HepG2 (cell line): ENCODE measurements around the gene CD36. TPM values are rescaled to one million over a fixed set of nuclear protein-coding genes. Genes with fewer than 3 reads are reported as not detected.

Source experiments
- ATAC-seq: fragments of 200-7000 bp; cut with Tn5 transposase; 3 replicates; pipeline ENCODE4 v1.9.1; 2020; ENCODE audit warnings: mild to moderate bottlenecking, moderate library complexity
- BruUV-seq: library from RNA; stranded (reverse); fragments of 400-500 nt; replicated peaks from 2 replicates; lab custom pipeline; 2021; lab: Mats Ljungman, UMichigan
- CTCF ChIA-PET: fragments of 300-600 bp; formaldehyde crosslinking; extraction: SDS; loops from one replicate; lab custom pipeline; 2021; ENCODE audit warnings: low total read pairs, inconsistent platforms, low intra/inter-chr PET ratio; lab: Yijun Ruan, JAX
- POLR2A ChIA-PET: fragments of 350-600 bp; sonication (Branson Sonifier 250); formaldehyde crosslinking; loops from one replicate; lab custom pipeline; 2020; ENCODE audit warnings: antibody characterized with exemption, inconsistent platforms; lab: Yijun Ruan, JAX
- DNase-seq: peaks from one replicate; pipeline ENCODE4 v3.0.0-alpha.2; 2015; ENCODE audit warnings: low spot score
- FAIRE-seq: peaks from 3 replicates; lab custom pipeline; 2011; peaks lifted over from hg19 to GRCh38; lab: Jason Lieb, UNC
- H2AFZ ChIP-seq: one replicate; pipeline ENCODE4 v1.6.1; 2011; ENCODE audit warnings: low read length, inconsistent platforms
- H3K27ac ChIP-seq: fragments of 300-600 bp; 3 replicates; pipeline ENCODE4 v1.8.0; 2011; ENCODE audit warnings: mixed run types, mild to moderate bottlenecking, mixed read lengths, low read length, inconsistent platforms; ENCODE audit not compliant: insufficient read depth; ENCODE audit errors: extremely low read length
- H3K27me3 ChIP-seq, 2 experiments: fragments of 200-600 bp in 1 of 2; 2 replicates in 1 of 2; 3 replicates in 1 of 2; pipeline versions ENCODE4 v1.6.0 to v1.8.0; 2011; ENCODE audit warnings: low read length in 2 of 2, mild to moderate bottlenecking in 2 of 2, moderate library complexity in 2 of 2, inconsistent platforms in 1 of 2; ENCODE audit not compliant: insufficient read depth in 2 of 2, control insufficient read depth in 1 of 2
- H3K36me3 ChIP-seq, 2 experiments: fragments of 200-600 bp in 1 of 2; replicated peaks in 1 of 2; 2 replicates in 1 of 2; 3 replicates in 1 of 2; pipeline versions ENCODE4 v1.5.1 to v1.8.0; 2011; ENCODE audit warnings: low read length in 2 of 2, inconsistent platforms in 1 of 2; ENCODE audit not compliant: insufficient read depth in 2 of 2, control insufficient read depth in 1 of 2
- H3K4me1 ChIP-seq: 2 replicates; pipeline ENCODE4 v1.5.1; 2012; ENCODE audit warnings: low read length, inconsistent platforms; ENCODE audit not compliant: insufficient read depth
- H3K4me2 ChIP-seq: 2 replicates; pipeline ENCODE4 v1.6.0; 2011; ENCODE audit warnings: low read depth, low read length, inconsistent platforms
- H3K4me3 ChIP-seq, 3 experiments: fragments of 200-600 bp in 1 of 3; sonication (generic), shearing (Covaris generic) in 1 of 3; replicated peaks in 1 of 3; 2 replicates each; pipeline ENCODE4 v1.5.1; 2011 to 2016; ENCODE audit warnings: low read length in 3 of 3, inconsistent platforms in 2 of 3, low read depth in 2 of 3, mild to moderate bottlenecking in 2 of 3, control low read depth in 1 of 3, mixed read lengths in 1 of 3; ENCODE audit not compliant: insufficient read depth in 1 of 3
- H3K79me2 ChIP-seq: one replicate; pipeline ENCODE4 v1.6.1; 2011; ENCODE audit warnings: low read length, inconsistent platforms; ENCODE audit not compliant: insufficient read depth
- H3K9ac ChIP-seq: 2 replicates; pipeline ENCODE4 v1.6.0; 2011; ENCODE audit warnings: mild to moderate bottlenecking, low read depth, low read length, inconsistent platforms; ENCODE audit not compliant: insufficient read depth
- H3K9me3 ChIP-seq: 2 replicates; pipeline ENCODE4 v1.5.1; 2012; ENCODE audit warnings: mild to moderate bottlenecking, low read length
- H4K20me1 ChIP-seq: 2 replicates; pipeline ENCODE4 v1.6.0; 2011; ENCODE audit warnings: inconsistent platforms, mild to moderate bottlenecking, low read length, moderate library complexity; ENCODE audit not compliant: insufficient read depth
- GABPA ChIP-seq, 2 experiments: IDR thresholded peaks; 2 replicates each; pipeline ENCODE4 v1.6.1; 2011 to 2016; ENCODE audit warnings: low read depth in 2 of 2, low read length in 1 of 2, missing biosample characterization in 1 of 2, missing genetic modification characterization in 1 of 2
- NCOA2 ChIP-seq: sonication (generic); formaldehyde crosslinking; IDR thresholded peaks from 2 replicates; pipeline ENCODE4 v1.8.0; 2022; ENCODE audit warnings: inconsistent platforms
- RARA ChIP-seq: IDR thresholded peaks from 2 replicates; pipeline ENCODE4 v1.6.1; 2016; ENCODE audit warnings: missing genetic modification reagents, missing compliant biosample characterization
- RBM39 ChIP-seq: fragments of 200-400 bp; formaldehyde crosslinking; IDR thresholded peaks from one replicate; pipeline ENCODE4 v1.6.1; 2018; ENCODE audit warnings: antibody characterized with exemption, mild to moderate bottlenecking, low read depth, low read length; ENCODE audit not compliant: poor library complexity, severe bottlenecking
- REL ChIP-seq: sonication (generic); formaldehyde crosslinking; conservative IDR thresholded peaks from 2 replicates; pipeline ENCODE4 v1.8.0; 2022; ENCODE audit warnings: mild to moderate bottlenecking, missing genetic modification reagents, moderate library complexity
- ZFYVE20 ChIP-seq: sonication (generic); formaldehyde crosslinking; IDR thresholded peaks from 2 replicates; pipeline ENCODE4 v1.8.0; 2023; ENCODE audit warnings: low read depth, mild to moderate bottlenecking, moderate library complexity, missing genetic modification reagents, borderline replicate concordance
- ZNF17 ChIP-seq: sonication (generic); formaldehyde crosslinking; IDR thresholded peaks from 2 replicates; pipeline ENCODE4 v1.5.0; 2020; ENCODE audit warnings: mild to moderate bottlenecking, missing genetic modification reagents
- ZNF282 ChIP-seq: fragments of 450-650 bp; IDR thresholded peaks from 2 replicates; pipeline ENCODE4 v1.6.1; 2018; ENCODE audit not compliant: partially characterized antibody
- ZNF343 ChIP-seq: sonication (generic); formaldehyde crosslinking; IDR thresholded peaks from 2 replicates; pipeline ENCODE4 v1.4.0; 2020; ENCODE audit warnings: mild to moderate bottlenecking, missing genetic modification reagents
- in situ Hi-C: cut with HindIII; loops from 2 replicates; pipeline ENCODE4 v1.10.0; 2017; ENCODE audit warnings: low pct_unique_long_range_greater_than_20kb; ENCODE audit not compliant: extremely low pct_ligation_motif_present
- intact Hi-C: fragments of 100-400 bp; cut with micrococcal nuclease; formaldehyde crosslinking; loops from one replicate; pipeline ENCODE4 v1.10.0; 2022; ENCODE audit not compliant: unreplicated experiment
- polyA plus RNA-seq, 8 experiments: library from polyadenylated mRNA; depleted of rRNA in 3 of 8; stranded (reverse) in 7 of 8; unstranded in 1 of 8; fragments of >200 nt; fragmentation: Illumina TruSeq in 4 of 8; extraction: Trizol in 4 of 8; gene quantifications; 2 replicates each; pipeline versions ENCODE4 v1.2.1 to v1.2.3, GENCODE V29; 2011 to 2016; ENCODE audit warnings: low read depth in 4 of 8, missing spikeins in 1 of 8, mixed read lengths in 1 of 8; ENCODE audit not compliant: insufficient read depth in 1 of 8
- total RNA-seq, 5 experiments: library from RNA; depleted of rRNA; stranded (reverse); fragments of >200 nt; fragmentation: Illumina TruSeq; extraction: Trizol; gene quantifications; 2 replicates each; pipeline ENCODE4 v1.2.3, GENCODE V29; 2016; ENCODE audit warnings: low read depth in 1 of 5
- TF ChIP-seq, protein P1 (sequence below): sonication (generic); formaldehyde crosslinking; IDR thresholded peaks from 2 replicates; pipeline ENCODE4 v1.5.0; 2020; ENCODE audit warnings: missing genetic modification reagents
- TF ChIP-seq, protein P2 (sequence below): sonication (generic); formaldehyde crosslinking; conservative IDR thresholded peaks from 2 replicates; pipeline ENCODE4 v1.8.0; 2022; ENCODE audit warnings: mild to moderate bottlenecking, moderate library complexity, missing genetic modification reagents

The CD36 gene
- total and polyA plus RNA-seq, 2 of the 13 experiments (the other 11 are each of a cell fraction or from before 2014, with no cell fraction given) = 2.8 to 4.8 TPM

DNA sequence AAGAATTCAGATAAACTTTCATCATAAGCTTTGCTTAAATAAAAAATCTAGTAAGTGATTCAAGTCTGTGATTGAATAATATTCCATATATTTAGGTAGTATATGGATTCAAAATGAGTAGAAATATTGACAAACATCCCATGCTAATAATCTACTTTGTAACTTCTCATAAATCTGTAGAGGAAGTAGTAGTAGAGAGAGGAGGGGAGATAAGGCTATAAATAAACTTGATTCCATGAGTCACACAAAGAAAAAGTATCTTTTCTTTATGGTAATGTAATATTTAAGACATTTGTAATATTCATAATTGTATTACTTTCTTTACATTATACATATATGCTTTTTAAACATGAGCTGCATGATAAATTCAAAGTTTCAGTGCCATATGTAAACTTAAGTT, 25.6 kb upstream of the CD36 start:
- TF ChIP-seq NCOA2 (CRISPR knock-in tag) (no peak), RBM39 (no peak), ZFYVE20 (CRISPR knock-in tag) (no peak), REL (CRISPR knock-in tag) (no peak), ZNF343 (no peak), ZNF17 (CRISPR knock-in tag) (no peak), GABPA (IDR thresholded peaks at IDR 0.05; ENCODE audit: low read depth, low read length) (no peak), GABPA (CRISPR knock-in tag; IDR thresholded peaks at IDR 0.05; ENCODE audit: low read depth) (no peak), RARA (no peak), ZNF282 (no peak)
- TF ChIP-seq, protein P1, sequence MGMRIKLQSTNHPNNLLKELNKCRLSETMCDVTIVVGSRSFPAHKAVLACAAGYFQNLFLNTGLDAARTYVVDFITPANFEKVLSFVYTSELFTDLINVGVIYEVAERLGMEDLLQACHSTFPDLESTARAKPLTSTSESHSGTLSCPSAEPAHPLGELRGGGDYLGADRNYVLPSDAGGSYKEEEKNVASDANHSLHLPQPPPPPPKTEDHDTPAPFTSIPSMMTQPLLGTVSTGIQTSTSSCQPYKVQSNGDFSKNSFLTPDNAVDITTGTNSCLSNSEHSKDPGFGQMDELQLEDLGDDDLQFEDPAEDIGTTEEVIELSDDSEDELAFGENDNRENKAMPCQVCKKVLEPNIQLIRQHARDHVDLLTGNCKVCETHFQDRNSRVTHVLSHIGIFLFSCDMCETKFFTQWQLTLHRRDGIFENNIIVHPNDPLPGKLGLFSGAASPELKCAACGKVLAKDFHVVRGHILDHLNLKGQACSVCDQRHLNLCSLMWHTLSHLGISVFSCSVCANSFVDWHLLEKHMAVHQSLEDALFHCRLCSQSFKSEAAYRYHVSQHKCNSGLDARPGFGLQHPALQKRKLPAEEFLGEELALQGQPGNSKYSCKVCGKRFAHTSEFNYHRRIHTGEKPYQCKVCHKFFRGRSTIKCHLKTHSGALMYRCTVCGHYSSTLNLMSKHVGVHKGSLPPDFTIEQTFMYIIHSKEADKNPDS = no peak
- TF ChIP-seq, protein P2, sequence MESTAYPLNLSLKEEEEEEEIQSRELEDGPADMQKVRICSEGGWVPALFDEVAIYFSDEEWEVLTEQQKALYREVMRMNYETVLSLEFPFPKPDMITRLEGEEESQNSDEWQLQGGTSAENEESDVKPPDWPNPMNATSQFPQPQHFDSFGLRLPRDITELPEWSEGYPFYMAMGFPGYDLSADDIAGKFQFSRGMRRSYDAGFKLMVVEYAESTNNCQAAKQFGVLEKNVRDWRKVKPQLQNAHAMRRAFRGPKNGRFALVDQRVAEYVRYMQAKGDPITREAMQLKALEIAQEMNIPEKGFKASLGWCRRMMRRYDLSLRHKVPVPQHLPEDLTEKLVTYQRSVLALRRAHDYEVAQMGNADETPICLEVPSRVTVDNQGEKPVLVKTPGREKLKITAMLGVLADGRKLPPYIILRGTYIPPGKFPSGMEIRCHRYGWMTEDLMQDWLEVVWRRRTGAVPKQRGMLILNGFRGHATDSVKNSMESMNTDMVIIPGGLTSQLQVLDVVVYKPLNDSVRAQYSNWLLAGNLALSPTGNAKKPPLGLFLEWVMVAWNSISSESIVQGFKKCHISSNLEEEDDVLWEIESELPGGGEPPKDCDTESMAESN (CRISPR knock-in tag) = no peak
- no peak overlapping the region for H3K4me3 ChIP-seq
- BruUV-seq = no TSS peak
- H3K4me2 ChIP-seq = no peak overlapping the region
- intact Hi-C loops = no loop called here
- no peak for ATAC-seq
- H3K9me3 ChIP-seq = no peaks in the 10 kb centered on the region
- no peaks in the 10 kb centered on the region for H4K20me1 ChIP-seq
- DNase-seq = no peak
- peaks cover 48% of the 10 kb centered on the region for H3K4me1 ChIP-seq
- no peak overlapping the region for H3K27ac ChIP-seq
- no peak overlapping the region for H2AFZ ChIP-seq
- no peaks in the 10 kb centered on the region for H3K79me2 ChIP-seq
- in situ Hi-C loops = no loop called here
- no peak overlapping the region for H3K9ac ChIP-seq
- ChIA-PET CTCF (no interaction called here), POLR2A (no interaction called here)
- H3K27me3 ChIP-seq = no peaks in the 10 kb centered on the region
- H3K36me3 ChIP-seq = no peaks in the 10 kb centered on the region
- no peak for FAIRE-seq
